LNCAP (cell line): ENCODE results near the gene LIPK.

Source experiments
- CTCF ChIP-seq: fragments of 450-650 bp; IDR thresholded peaks from 2 replicates; pipeline ENCODE4 v1.5.1; 2017; ENCODE audit warnings: mild to moderate bottlenecking

LIPK gene

GRCh38 chr10:88668465-88668864 lies 37.6 kb upstream of the LIPK start:
- TF ChIP-seq CTCF = no peak

GRCh38 chr10:88670497-88670896 lies 35.6 kb upstream of the LIPK start:
- no peak for TF ChIP-seq CTCF

- TF ChIP-seq CTCF = no peak
Observed at GRCh38 chr10:88672041-88672440, 34.0 kb upstream of the LIPK start.

GRCh38 chr10:88676283-88677060 lies 29.6 kb upstream of the LIPK start:
- TF ChIP-seq CTCF = no peak

GRCh38 chr10:88680958-88681357 lies 25.1 kb upstream of the LIPK start:
- no peak for TF ChIP-seq CTCF

GRCh38 chr10:88682491-88682890 lies 23.6 kb upstream of the LIPK start:
- TF ChIP-seq CTCF = no peak

- peak; percentile 57 for TF ChIP-seq CTCF
Observed at GRCh38 chr10:88687853-88688467, 18.1 kb upstream of the LIPK start.
